LNCAP (cell line): ENCODE measurements around the gene PBRM1.

Experiments used
- CTCF ChIP-seq: fragments of 450-650 bp; IDR thresholded peaks from 2 replicates; pipeline ENCODE4 v1.5.1; 2017; ENCODE audit warnings: mild to moderate bottlenecking

PBRM1 gene

GRCh38 chr3:52707585-52707984 lies 21.9 kb upstream of the PBRM1 start:
- no peak for TF ChIP-seq CTCF

GRCh38 chr3:52705688-52706686 lies 20.3 kb upstream of the PBRM1 start, which contains the start of the genes GLT8D1 and SPCS1:
Gene GLT8D1, minus strand, starts transcription at chr3:52705791. Its CDS starts 5,331 bp downstream, at chr3:52700460.
Gene SPCS1, plus strand, starts transcription at chr3:52706106. Its CDS starts 141 bp downstream, at chr3:52706247.
- TF ChIP-seq CTCF, result no peak

GRCh38 chr3:52705438-52705687 lies 19.6 kb upstream of the PBRM1 start:
- no peak for TF ChIP-seq CTCF

GRCh38 chr3:52704611-52705437 lies 19.1 kb upstream of the PBRM1 start:
- no peak for TF ChIP-seq CTCF

- TF ChIP-seq CTCF, result no peak
Observed at GRCh38 chr3:52703341-52703740, 17.6 kb upstream of the PBRM1 start.

- no peak for TF ChIP-seq CTCF
Observed at GRCh38 chr3:52697632-52697965, 11.9 kb upstream of the PBRM1 start.

GRCh38 chr3:52696830-52697631 lies 11.3 kb upstream of the PBRM1 start:
- no peak for TF ChIP-seq CTCF
